GM12878 (cell line): ENCODE measurements around the gene UBAP1.

ENCODE experiments used
- GABPA ChIP-seq: IDR thresholded peaks from 2 replicates; pipeline ENCODE4 v1.6.1; 2014; ENCODE audit warnings: antibody characterized with exemption, low read depth, mild to moderate bottlenecking, inconsistent platforms
- NFYB ChIP-seq: IDR thresholded peaks from 2 replicates; pipeline ENCODE4 v1.6.1; 2011; ENCODE audit warnings: low read depth, mild to moderate bottlenecking, low read length, improper control_type of control experiment, moderate library complexity; ENCODE audit not compliant: insufficient read depth
- POLR2AphosphoS5 ChIP-seq: IDR thresholded peaks from 2 replicates; pipeline ENCODE4 v1.6.1; 2011; ENCODE audit warnings: mild to moderate bottlenecking, low read length, inconsistent platforms
- TBL1XR1 ChIP-seq: IDR thresholded peaks from 2 replicates; pipeline ENCODE4 v1.6.1; 2012; ENCODE audit warnings: low read depth, low read length, improper control_type of control experiment
- YY1 ChIP-seq: IDR thresholded peaks from 2 replicates; pipeline ENCODE4 v1.6.1; 2011; ENCODE audit warnings: low read depth, mild to moderate bottlenecking, low read length
- ZNF274 ChIP-seq: IDR thresholded peaks from one replicate; pipeline ENCODE4 v1.8.0; 2011; ENCODE audit not compliant: insufficient read length, insufficient read depth
- TF ChIP-seq, protein P1 (sequence below), 3 experiments: IDR thresholded peaks in 2 of 3; conservative IDR thresholded peaks in 1 of 3; 2 replicates each; pipeline ENCODE4 v1.5.1; 2011; ENCODE audit warnings: low read depth in 3 of 3, low read length in 3 of 3, mild to moderate bottlenecking in 3 of 3, control low read depth in 2 of 3, moderate library complexity in 2 of 3, inconsistent platforms in 1 of 3, mixed read lengths in 1 of 3; ENCODE audit not compliant: control insufficient read depth in 2 of 3, insufficient read depth in 1 of 3; ENCODE audit errors: extremely low read depth in 1 of 3
- TF ChIP-seq, protein P2 (sequence below): IDR thresholded peaks from 2 replicates; pipeline ENCODE4 v1.6.1; 2012; ENCODE audit warnings: low read depth, low read length, improper control_type of control experiment

DNA sequence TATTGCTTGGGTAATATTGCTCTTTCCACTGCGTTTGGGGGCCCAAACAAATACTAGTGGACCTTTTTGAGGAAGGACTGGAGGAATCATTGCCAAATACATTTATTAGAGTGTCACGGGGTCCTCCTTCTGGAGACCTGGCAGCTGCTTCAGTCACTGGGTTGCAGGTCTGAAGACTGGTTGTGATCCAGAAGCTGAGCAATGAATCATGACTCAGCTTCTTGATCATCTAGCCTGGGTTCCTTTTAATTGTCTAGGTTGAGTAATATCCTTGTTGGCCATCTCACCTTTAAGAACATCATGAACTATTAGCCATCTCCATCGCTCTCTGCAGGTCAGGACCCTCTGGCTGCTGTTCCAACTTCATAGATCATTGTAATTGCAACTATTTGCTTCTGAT, 15.4 kb upstream of the UBAP1 start:
- TF ChIP-seq, protein P1, sequence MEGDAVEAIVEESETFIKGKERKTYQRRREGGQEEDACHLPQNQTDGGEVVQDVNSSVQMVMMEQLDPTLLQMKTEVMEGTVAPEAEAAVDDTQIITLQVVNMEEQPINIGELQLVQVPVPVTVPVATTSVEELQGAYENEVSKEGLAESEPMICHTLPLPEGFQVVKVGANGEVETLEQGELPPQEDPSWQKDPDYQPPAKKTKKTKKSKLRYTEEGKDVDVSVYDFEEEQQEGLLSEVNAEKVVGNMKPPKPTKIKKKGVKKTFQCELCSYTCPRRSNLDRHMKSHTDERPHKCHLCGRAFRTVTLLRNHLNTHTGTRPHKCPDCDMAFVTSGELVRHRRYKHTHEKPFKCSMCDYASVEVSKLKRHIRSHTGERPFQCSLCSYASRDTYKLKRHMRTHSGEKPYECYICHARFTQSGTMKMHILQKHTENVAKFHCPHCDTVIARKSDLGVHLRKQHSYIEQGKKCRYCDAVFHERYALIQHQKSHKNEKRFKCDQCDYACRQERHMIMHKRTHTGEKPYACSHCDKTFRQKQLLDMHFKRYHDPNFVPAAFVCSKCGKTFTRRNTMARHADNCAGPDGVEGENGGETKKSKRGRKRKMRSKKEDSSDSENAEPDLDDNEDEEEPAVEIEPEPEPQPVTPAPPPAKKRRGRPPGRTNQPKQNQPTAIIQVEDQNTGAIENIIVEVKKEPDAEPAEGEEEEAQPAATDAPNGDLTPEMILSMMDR (IDR thresholded peaks at IDR 0.05 in 2 of 3, conservative IDR thresholded peaks at IDR 0.05 in 1 of 3; ENCODE audit: control insufficient read depth in 2 of 3, extremely low read depth in 1 of 3, insufficient read depth in 1 of 3, low read depth in 3 of 3, low read length in 3 of 3) = no peak
- TF ChIP-seq ZNF274 = no peak
- no peak for TF ChIP-seq NFYB
- no peak for TF ChIP-seq TBL1XR1
- TF ChIP-seq GABPA = no peak
- no peak for TF ChIP-seq YY1
- TF ChIP-seq, protein P2, sequence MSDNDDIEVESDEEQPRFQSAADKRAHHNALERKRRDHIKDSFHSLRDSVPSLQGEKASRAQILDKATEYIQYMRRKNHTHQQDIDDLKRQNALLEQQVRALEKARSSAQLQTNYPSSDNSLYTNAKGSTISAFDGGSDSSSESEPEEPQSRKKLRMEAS = no peak
- no peak for TF ChIP-seq POLR2AphosphoS5
